ENCODE data around the gene AMER2. TPM values are rescaled to one million over a fixed set of nuclear protein-coding genes. Genes with fewer than 3 reads are reported as not detected.

AMER2 gene
- total and polyA plus RNA-seq, 9 of the 15 experiments (the other 6 are each of a cell fraction or from before 2014, with no cell fraction given): not detected

DNA sequence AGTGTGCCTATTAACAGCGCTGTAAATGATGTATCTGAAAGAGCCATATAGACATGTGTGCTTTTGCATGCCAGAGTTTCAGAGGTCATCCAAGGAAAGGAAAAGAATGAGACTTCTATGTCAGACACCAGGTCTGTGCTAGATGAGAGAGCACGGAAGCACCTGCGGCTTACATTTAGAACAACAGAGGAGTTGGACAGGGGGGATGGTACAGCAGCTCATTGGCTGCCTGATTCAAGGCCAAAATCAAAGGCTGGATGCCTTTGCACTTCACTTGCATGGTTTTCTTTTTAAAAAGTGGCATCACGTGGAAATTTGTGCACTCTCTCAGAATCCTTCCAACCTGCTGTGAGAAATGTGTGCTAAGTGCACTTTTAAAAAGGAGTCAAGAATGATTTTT lies 32.8 kb upstream of the AMER2 start:
- H2AFZ ChIP-seq (ENCODE audit: low read depth, low read length): no peak overlapping the region
- H3K79me2 ChIP-seq (ENCODE audit: control insufficient read depth, insufficient read depth, low read length): no peaks in the 10 kb centered on the region
- WGBS (ENCODE audit: insufficient coverage, low coverage, missing lambda C conversion rate): 4% methylated on average over 4 of the region's 4 CpGs
- H3K27ac ChIP-seq (ENCODE audit: extremely low read depth, low read depth, low read length): no peak overlapping the region
- no peak for DNase-seq (ENCODE audit: extremely low read depth in 1 of 4, low spot score in 3 of 4)
- H3K4me2 ChIP-seq (ENCODE audit: insufficient read depth, low read length): no peak overlapping the region
- no peaks in the 10 kb centered on the region for H3K36me3 ChIP-seq (ENCODE audit: control insufficient read depth, insufficient read depth, low read length)
- CTCF ChIA-PET (ENCODE audit: low intra/inter-chr PET ratio): no interaction called here
- no peak overlapping the region for H3K9ac ChIP-seq (ENCODE audit: insufficient read depth in 1 of 2, low read depth in 2 of 2, low read length in 2 of 2)
- POLR2A ChIA-PET: no interaction called here
- BruUV-seq (replicated peaks): no TSS peak
- no peaks in the 10 kb centered on the region for H3K9me3 ChIP-seq (replicated peaks; ENCODE audit: control insufficient read depth, insufficient read depth, low read depth, low read length)
- H3K9me1 ChIP-seq (ENCODE audit: control insufficient read depth, insufficient read depth, low read length): no peaks in the 10 kb centered on the region
- H3K4me1 ChIP-seq (replicated peaks in 1 of 2; ENCODE audit: control insufficient read depth in 2 of 2, insufficient read depth in 2 of 2, low read length in 2 of 2): no peaks in the 10 kb centered on the region; a peak in 1 of 5 replicates
- H4K20me1 ChIP-seq (replicated peaks; ENCODE audit: control insufficient read depth, insufficient read depth, low read length): no peaks in the 10 kb centered on the region
- no peak for ATAC-seq
- intact Hi-C loops (cut with micrococcal nuclease): no loop called here
- in situ Hi-C loops (cut with MboI): no loop called here
- TF ChIP-seq, protein P1, sequence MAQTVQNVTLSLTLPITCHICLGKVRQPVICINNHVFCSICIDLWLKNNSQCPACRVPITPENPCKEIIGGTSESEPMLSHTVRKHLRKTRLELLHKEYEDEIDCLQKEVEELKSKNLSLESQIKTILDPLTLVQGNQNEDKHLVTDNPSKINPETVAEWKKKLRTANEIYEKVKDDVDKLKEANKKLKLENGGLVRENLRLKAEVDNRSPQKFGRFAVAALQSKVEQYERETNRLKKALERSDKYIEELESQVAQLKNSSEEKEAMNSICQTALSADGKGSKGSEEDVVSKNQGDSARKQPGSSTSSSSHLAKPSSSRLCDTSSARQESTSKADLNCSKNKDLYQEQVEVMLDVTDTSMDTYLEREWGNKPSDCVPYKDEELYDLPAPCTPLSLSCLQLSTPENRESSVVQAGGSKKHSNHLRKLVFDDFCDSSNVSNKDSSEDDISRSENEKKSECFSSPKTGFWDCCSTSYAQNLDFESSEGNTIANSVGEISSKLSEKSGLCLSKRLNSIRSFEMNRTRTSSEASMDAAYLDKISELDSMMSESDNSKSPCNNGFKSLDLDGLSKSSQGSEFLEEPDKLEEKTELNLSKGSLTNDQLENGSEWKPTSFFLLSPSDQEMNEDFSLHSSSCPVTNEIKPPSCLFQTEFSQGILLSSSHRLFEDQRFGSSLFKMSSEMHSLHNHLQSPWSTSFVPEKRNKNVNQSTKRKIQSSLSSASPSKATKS (CRISPR knock-in tag; IDR thresholded peaks at IDR 0.05): no peak
- TF ChIP-seq ZNF217 (CRISPR knock-in tag; IDR thresholded peaks at IDR 0.05): no peak
- no peak for TF ChIP-seq COPS2 (conservative IDR thresholded peaks at IDR 0.05)
- TF ChIP-seq FOS (IDR thresholded peaks at IDR 0.05; ENCODE audit: extremely low read depth, insufficient read length): no peak
- TF ChIP-seq, protein P2, sequence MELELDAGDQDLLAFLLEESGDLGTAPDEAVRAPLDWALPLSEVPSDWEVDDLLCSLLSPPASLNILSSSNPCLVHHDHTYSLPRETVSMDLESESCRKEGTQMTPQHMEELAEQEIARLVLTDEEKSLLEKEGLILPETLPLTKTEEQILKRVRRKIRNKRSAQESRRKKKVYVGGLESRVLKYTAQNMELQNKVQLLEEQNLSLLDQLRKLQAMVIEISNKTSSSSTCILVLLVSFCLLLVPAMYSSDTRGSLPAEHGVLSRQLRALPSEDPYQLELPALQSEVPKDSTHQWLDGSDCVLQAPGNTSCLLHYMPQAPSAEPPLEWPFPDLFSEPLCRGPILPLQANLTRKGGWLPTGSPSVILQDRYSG (tag; conservative IDR thresholded peaks at IDR 0.05; ENCODE audit: low read depth): no peak
- no peak for TF ChIP-seq MBD2 (IDR thresholded peaks at IDR 0.05; ENCODE audit: borderline replicate concordance, low read depth)
- TF ChIP-seq, protein P3, sequence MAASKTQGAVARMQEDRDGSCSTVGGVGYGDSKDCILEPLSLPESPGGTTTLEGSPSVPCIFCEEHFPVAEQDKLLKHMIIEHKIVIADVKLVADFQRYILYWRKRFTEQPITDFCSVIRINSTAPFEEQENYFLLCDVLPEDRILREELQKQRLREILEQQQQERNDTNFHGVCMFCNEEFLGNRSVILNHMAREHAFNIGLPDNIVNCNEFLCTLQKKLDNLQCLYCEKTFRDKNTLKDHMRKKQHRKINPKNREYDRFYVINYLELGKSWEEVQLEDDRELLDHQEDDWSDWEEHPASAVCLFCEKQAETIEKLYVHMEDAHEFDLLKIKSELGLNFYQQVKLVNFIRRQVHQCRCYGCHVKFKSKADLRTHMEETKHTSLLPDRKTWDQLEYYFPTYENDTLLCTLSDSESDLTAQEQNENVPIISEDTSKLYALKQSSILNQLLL (CRISPR knock-in tag; IDR thresholded peaks at IDR 0.05; ENCODE audit: borderline replicate concordance): no peak
- TF ChIP-seq, protein P4, sequence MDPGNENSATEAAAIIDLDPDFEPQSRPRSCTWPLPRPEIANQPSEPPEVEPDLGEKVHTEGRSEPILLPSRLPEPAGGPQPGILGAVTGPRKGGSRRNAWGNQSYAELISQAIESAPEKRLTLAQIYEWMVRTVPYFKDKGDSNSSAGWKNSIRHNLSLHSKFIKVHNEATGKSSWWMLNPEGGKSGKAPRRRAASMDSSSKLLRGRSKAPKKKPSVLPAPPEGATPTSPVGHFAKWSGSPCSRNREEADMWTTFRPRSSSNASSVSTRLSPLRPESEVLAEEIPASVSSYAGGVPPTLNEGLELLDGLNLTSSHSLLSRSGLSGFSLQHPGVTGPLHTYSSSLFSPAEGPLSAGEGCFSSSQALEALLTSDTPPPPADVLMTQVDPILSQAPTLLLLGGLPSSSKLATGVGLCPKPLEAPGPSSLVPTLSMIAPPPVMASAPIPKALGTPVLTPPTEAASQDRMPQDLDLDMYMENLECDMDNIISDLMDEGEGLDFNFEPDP (CRISPR knock-in tag; IDR thresholded peaks at IDR 0.05): no peak
- FAIRE-seq: no peak
- H3K27me3 ChIP-seq (ENCODE audit: control insufficient read depth in 2 of 2, insufficient read depth in 2 of 2, low read length in 2 of 2): peaks cover 14 to 39% of the 10 kb centered on the region in 2 experiments
- H3K4me3 ChIP-seq: no peak overlapping the region

All from K562 (cell line).